Suprapubic skin (tissue), 3 donors: Measurements from ENCODE around the gene ATAD5.

ENCODE experiments used
- EP300 ChIP-seq: sonication (generic); formaldehyde crosslinking; IDR thresholded peaks from one replicate; pipeline ENCODE4 v1.6.1; 2017; ENCODE audit warnings: antibody characterized with exemption
- POLR2A ChIP-seq, 2 donors: fragments of 450-650 bp; IDR thresholded peaks; one replicate each; pipeline ENCODE4 v1.6.1; 2017; ENCODE audit warnings: antibody characterized with exemption in 2 of 2, mild to moderate bottlenecking in 2 of 2, moderate library complexity in 2 of 2
- TF ChIP-seq, protein P1 (sequence below), 2 donors: fragments of 200-600 bp in 1 of 2; fragments of 450-650 bp in 1 of 2; sonication (generic) in 1 of 2; IDR thresholded peaks; one replicate each; pipeline ENCODE4 v1.5.1; 2016 to 2019; ENCODE audit warnings: antibody characterized with exemption in 2 of 2, mild to moderate bottlenecking in 1 of 2, moderate library complexity in 1 of 2

DNA sequence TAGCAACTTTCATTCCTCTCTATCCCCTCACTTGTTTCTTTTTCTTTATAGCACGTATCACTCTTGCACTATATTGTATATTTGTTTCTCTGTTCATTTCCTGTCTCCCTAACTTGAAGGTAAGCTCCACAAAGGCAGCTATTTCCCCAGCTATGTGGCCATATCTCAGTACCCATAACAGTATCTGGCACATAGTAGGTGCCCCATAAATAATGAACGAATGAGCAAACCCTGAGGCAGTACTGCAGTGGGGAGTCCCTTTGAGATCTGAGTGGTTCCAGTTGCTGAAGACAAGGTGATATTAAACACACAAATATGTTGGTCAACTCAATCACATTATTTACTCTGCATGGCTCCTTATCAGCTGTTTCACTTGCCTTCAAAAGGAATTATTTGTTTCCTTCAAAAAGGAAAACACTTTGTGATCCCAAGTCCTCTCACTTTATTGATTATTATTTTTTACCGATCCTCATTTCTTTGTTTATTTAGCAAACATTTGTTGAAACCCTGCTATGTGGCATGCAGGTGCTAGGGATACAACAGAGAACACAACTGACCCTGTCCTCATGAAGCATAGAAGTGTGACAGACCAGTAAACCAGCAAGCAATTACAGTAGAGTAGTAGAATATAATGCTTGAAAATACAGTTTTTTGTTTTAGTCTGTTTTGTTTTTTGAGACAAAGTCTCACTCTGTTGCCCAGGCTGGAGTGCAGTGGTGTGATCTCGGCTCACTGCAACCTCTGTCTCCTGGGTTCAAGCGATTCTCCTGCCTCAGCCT lies 84.3 kb downstream of the ATAD5 start:
- TF ChIP-seq, protein P1, sequence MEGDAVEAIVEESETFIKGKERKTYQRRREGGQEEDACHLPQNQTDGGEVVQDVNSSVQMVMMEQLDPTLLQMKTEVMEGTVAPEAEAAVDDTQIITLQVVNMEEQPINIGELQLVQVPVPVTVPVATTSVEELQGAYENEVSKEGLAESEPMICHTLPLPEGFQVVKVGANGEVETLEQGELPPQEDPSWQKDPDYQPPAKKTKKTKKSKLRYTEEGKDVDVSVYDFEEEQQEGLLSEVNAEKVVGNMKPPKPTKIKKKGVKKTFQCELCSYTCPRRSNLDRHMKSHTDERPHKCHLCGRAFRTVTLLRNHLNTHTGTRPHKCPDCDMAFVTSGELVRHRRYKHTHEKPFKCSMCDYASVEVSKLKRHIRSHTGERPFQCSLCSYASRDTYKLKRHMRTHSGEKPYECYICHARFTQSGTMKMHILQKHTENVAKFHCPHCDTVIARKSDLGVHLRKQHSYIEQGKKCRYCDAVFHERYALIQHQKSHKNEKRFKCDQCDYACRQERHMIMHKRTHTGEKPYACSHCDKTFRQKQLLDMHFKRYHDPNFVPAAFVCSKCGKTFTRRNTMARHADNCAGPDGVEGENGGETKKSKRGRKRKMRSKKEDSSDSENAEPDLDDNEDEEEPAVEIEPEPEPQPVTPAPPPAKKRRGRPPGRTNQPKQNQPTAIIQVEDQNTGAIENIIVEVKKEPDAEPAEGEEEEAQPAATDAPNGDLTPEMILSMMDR (IDR thresholded peaks at IDR 0.05), result no peak
- no peak for TF ChIP-seq EP300
- TF ChIP-seq POLR2A (IDR thresholded peaks at IDR 0.05), result no peak
